ENCODE measurements around the gene RPL41.

The RPL41 gene

DNA sequence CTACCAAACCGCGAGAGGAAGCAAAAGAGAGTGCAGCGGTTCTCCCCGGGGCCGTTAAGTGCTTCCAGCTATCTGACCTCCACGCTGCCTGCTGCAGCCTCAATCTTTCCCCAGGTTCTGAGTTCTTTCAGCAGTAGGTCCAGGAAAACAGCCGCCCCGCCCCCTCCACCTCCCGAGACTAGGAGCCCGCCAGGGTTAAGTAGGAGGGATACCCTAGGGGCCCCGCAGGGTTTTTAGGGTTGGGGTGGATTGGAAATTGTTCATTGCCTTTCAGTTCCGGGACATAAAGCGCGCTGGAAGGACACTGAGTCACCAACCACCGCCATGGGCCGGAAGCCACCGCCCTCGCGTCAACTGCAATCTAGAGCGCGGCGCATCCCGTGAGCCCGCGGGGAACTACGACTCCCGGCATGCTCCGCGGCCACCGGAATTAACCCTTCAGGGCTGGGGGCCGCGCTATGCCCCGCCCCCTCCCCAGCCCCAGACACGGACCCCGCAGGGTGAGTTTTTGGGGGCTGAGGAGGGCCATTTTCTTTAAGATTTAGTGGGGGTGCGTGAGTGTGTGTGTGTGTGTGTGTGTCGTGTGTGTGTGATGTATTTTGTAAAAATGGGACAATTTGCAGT is 35.8 kb downstream of the RPL41 start, which contains the start of gene MYL6B:
Gene MYL6B, plus strand, starts transcription at position 456 of the 624 bp plus-strand sequence. CDS start 1,332 bp downstream, outside the sequence.
- peak within 1 kb of the TSS; percentile 82 for H3K4me3 ChIP-seq (ENCODE audit: low read depth, low read length)
- H3K9me3 ChIP-seq (ENCODE audit: control insufficient read depth, low read length), result no peaks in the 10 kb centered on the region
- peak within 1 kb of the TSS; percentile 85 for H3K9ac ChIP-seq
- H3K36me3 ChIP-seq (ENCODE audit: control insufficient read depth, insufficient read depth, low read length), result no peaks in the 10 kb centered on the region
- no peaks in the 10 kb centered on the region for H3K79me2 ChIP-seq
- H3K27ac ChIP-seq, result peak within 1 kb of the TSS; percentile 95
- H3K4me2 ChIP-seq (ENCODE audit: low read length), result peak within 1 kb of the TSS; percentile 83
- H3K4me1 ChIP-seq, result peaks cover 14% of the 10 kb centered on the region
- peak within 1 kb of the TSS; percentile 88 for H2AFZ ChIP-seq
- H3K27me3 ChIP-seq (ENCODE audit: control insufficient read depth, insufficient read depth, low read length), result no peaks in the 10 kb centered on the region
- TF ChIP-seq, protein P1, sequence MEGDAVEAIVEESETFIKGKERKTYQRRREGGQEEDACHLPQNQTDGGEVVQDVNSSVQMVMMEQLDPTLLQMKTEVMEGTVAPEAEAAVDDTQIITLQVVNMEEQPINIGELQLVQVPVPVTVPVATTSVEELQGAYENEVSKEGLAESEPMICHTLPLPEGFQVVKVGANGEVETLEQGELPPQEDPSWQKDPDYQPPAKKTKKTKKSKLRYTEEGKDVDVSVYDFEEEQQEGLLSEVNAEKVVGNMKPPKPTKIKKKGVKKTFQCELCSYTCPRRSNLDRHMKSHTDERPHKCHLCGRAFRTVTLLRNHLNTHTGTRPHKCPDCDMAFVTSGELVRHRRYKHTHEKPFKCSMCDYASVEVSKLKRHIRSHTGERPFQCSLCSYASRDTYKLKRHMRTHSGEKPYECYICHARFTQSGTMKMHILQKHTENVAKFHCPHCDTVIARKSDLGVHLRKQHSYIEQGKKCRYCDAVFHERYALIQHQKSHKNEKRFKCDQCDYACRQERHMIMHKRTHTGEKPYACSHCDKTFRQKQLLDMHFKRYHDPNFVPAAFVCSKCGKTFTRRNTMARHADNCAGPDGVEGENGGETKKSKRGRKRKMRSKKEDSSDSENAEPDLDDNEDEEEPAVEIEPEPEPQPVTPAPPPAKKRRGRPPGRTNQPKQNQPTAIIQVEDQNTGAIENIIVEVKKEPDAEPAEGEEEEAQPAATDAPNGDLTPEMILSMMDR (IDR thresholded peaks at IDR 0.05), result no peak

- H3K27me3 ChIP-seq (ENCODE audit: control insufficient read depth, insufficient read depth, low read length), result no peaks in the 10 kb centered on the region
- peak overlapping the region; percentile 88 for H2AFZ ChIP-seq
- H3K27ac ChIP-seq, result peak overlapping the region; percentile 95
- TF ChIP-seq, protein P1 (IDR thresholded peaks at IDR 0.05), result no peak
- peak overlapping the region; percentile 82 for H3K4me3 ChIP-seq (ENCODE audit: low read depth, low read length)
- H3K79me2 ChIP-seq, result no peaks in the 10 kb centered on the region
- H3K4me2 ChIP-seq (ENCODE audit: low read length), result peak overlapping the region; percentile 83
- no peak overlapping the region for H3K9ac ChIP-seq
- no peaks in the 10 kb centered on the region for H3K36me3 ChIP-seq (ENCODE audit: control insufficient read depth, insufficient read depth, low read length)
- peaks cover 18% of the 10 kb centered on the region for H3K4me1 ChIP-seq
- H3K9me3 ChIP-seq (ENCODE audit: control insufficient read depth, low read length), result no peaks in the 10 kb centered on the region
These were observed 36.6 kb downstream of the RPL41 start for GRCh38 chr12:56152756-56153677.

GRCh38 chr12:56153678-56154065 is 37.2 kb downstream of the RPL41 start:
- no peak overlapping the region for H3K9ac ChIP-seq
- peaks cover 5% of the 10 kb centered on the region for H3K79me2 ChIP-seq
- peaks cover 18% of the 10 kb centered on the region for H3K4me1 ChIP-seq
- peak overlapping the region; percentile 83 for H3K4me2 ChIP-seq (ENCODE audit: low read length)
- no peaks in the 10 kb centered on the region for H3K9me3 ChIP-seq (ENCODE audit: control insufficient read depth, low read length)
- H3K4me3 ChIP-seq (ENCODE audit: low read depth, low read length), result peak overlapping the region; percentile 82
- TF ChIP-seq, protein P1 (IDR thresholded peaks at IDR 0.05), result no peak
- no peak overlapping the region for H3K27ac ChIP-seq
- no peaks in the 10 kb centered on the region for H3K27me3 ChIP-seq (ENCODE audit: control insufficient read depth, insufficient read depth, low read length)
- H2AFZ ChIP-seq, result no peak overlapping the region
- no peaks in the 10 kb centered on the region for H3K36me3 ChIP-seq (ENCODE audit: control insufficient read depth, insufficient read depth, low read length)

GRCh38 chr12:56154246-56154771 is 37.9 kb downstream of the RPL41 start:
- no peak overlapping the region for H2AFZ ChIP-seq
- H3K79me2 ChIP-seq, result peaks cover 11% of the 10 kb centered on the region
- H3K36me3 ChIP-seq (ENCODE audit: control insufficient read depth, insufficient read depth, low read length), result no peaks in the 10 kb centered on the region
- no peaks in the 10 kb centered on the region for H3K27me3 ChIP-seq (ENCODE audit: control insufficient read depth, insufficient read depth, low read length)
- no peak overlapping the region for H3K4me3 ChIP-seq (ENCODE audit: low read depth, low read length)
- H3K9me3 ChIP-seq (ENCODE audit: control insufficient read depth, low read length), result no peaks in the 10 kb centered on the region
- H3K27ac ChIP-seq, result no peak overlapping the region
- H3K9ac ChIP-seq, result no peak overlapping the region
- TF ChIP-seq, protein P1 (IDR thresholded peaks at IDR 0.05), result no peak
- no peak overlapping the region for H3K4me2 ChIP-seq (ENCODE audit: low read length)
- peaks cover 21% of the 10 kb centered on the region for H3K4me1 ChIP-seq
